ENCODE measurements around the gene SIGLEC14.

Gene SIGLEC14

DNA sequence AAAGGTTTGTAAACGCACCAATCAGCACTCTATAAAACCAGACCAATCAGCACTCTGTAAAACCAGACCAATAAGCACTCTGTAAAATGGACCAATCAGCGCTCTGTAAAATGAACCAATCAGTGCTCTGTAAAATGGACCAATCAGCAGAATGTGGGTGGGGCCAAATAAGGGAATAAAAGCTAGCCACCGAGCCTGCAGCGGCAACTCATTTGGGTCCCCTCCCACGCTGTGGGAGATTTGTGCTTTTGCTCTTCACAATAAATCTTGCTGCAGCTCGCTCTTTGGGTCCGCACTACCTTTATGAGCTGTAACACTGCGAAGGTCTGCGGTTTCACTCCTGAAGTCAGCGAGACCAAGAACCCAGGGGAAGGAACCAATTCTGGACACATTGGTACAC, 47.5 kb downstream of the SIGLEC14 start:
- TF ChIP-seq POLR2AphosphoS5 (IDR thresholded peaks at IDR 0.05; ENCODE audit: borderline replicate concordance, low read depth, low read length) (no peak), EZH2 (IDR thresholded peaks at IDR 0.05) (no peak), FOXP2 (optimal IDR thresholded peaks at IDR 0.05; ENCODE audit: control extremely low read depth, extremely low read length, insufficient read depth) (no peak)

DNA sequence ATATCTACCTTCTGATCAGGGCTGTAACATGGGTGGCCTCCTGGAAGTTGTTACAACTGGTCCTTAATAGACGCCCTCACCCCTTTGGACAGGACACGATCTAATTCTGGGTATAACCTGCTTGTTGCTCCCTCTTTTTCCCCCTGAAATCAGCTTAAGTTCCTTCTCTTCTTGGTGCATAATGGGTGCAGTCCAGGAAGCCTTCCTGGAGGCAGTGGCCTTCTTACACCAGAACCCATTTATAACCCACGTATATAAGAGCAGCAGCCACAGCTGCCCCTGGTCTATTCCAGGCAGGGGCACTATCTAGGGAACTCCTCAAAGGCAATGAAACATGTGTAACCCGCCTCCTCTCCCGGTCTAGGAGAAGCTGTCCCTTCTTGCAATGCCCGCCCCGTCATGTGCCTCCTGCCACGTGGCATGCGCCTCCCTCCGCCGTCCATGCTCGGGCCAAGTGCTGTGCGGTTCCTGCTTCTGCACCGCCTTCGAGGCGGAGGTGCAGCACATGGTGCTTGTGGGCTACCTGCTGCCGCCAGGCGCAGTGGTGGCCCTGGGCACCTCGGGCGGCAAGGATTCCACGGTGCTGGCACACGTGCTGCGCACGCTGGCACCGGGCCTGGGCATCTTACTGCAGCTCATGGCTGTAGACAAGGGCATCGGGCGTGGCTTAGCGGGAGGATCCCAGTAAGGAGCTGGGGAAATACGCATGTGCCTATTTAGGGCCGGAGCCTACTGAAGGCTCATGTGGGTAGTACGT, 48.3 kb downstream of the SIGLEC14 start:
- no peak overlapping the region for H3K4me3 ChIP-seq
- TF ChIP-seq FOXP2 (optimal IDR thresholded peaks at IDR 0.05; ENCODE audit: control extremely low read depth, extremely low read length, insufficient read depth) (no peak), EZH2 (IDR thresholded peaks at IDR 0.05) (no peak), POLR2AphosphoS5 (IDR thresholded peaks at IDR 0.05; ENCODE audit: borderline replicate concordance, low read depth, low read length) (no peak)
- no peak overlapping the region for H3K27ac ChIP-seq
- DNase-seq (ENCODE audit: low read depth, low spot score), result no peak
- no peaks in the 10 kb centered on the region for H3K9me3 ChIP-seq (ENCODE audit: low read depth, low read length)
- no peaks in the 10 kb centered on the region for H3K36me3 ChIP-seq (ENCODE audit: insufficient read depth, low read length)
- no peak overlapping the region for H3K9ac ChIP-seq (ENCODE audit: insufficient read length)

More for the DNA sequence above, 47.5 kb downstream of the SIGLEC14 start:
- Histone ChIP-seq H3K9ac (ENCODE audit: insufficient read length) (no peak overlapping the region), H3K9me3 (ENCODE audit: low read depth, low read length) (no peaks in the 10 kb centered on the region), H3K36me3 (ENCODE audit: insufficient read depth, low read length) (no peaks in the 10 kb centered on the region), H3K4me3 (no peak overlapping the region), H3K27ac (no peak overlapping the region)
- DNase-seq (ENCODE audit: low read depth, low spot score), result no peak

DNA sequence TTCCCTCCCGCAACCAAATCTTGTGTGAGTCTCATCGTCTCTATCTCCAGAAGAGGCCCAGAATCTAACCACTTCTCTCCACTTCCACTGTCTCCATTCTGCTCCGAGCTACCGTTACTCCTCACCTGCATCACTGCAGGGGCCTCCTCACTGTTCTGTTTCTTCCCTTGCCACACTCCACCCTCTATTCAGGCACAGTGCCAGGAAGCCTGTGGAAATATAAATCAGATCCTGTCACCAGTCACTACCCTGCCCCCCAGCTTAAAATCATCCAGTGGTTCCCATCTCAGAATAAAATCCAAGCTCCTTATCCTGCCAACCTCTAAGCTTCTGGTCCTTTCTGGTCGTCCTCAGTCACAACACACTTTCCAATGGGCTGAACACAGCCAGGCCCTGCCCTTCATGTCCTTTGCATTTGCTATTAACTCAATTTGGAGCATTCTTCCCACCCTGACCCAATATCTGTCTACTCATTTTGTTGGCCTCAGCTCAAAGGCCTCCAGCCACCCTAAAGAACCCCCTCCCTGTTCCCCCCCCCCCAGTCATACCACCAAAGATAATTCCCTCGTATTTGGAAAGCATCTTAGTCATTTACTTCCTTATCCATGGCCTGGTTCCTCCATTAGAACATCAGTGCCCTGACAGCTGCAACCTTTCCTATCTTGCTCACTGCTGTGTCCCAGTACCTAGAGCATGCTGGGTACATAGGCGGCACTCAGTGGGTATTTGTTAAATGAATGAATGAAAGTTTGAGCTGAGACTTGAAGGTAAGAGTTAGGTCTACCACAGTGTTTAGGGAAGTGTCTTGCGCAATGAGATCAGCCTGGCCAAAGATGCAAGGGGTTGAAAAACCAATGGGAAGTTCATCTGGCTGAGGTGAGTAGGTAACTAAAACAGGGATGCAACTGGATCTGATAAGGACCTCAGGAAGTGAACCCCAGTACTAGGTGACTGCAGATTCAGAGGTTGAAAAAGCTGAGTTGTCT, 51.1 kb downstream of the SIGLEC14 start:
- Histone ChIP-seq H3K9me3 (ENCODE audit: low read depth, low read length) (no peaks in the 10 kb centered on the region), H3K36me3 (ENCODE audit: insufficient read depth, low read length) (no peaks in the 10 kb centered on the region), H3K4me3 (peak overlapping the region; percentile 92), H3K27ac (no peak overlapping the region), H3K9ac (ENCODE audit: insufficient read length) (no peak overlapping the region)
- TF ChIP-seq POLR2AphosphoS5 (IDR thresholded peaks at IDR 0.05; ENCODE audit: borderline replicate concordance, low read depth, low read length) (no peak), FOXP2 (optimal IDR thresholded peaks at IDR 0.05; ENCODE audit: control extremely low read depth, extremely low read length, insufficient read depth) (no peak), EZH2 (IDR thresholded peaks at IDR 0.05) (no peak)
- no peak for DNase-seq (ENCODE audit: low read depth, low spot score)

DNA sequence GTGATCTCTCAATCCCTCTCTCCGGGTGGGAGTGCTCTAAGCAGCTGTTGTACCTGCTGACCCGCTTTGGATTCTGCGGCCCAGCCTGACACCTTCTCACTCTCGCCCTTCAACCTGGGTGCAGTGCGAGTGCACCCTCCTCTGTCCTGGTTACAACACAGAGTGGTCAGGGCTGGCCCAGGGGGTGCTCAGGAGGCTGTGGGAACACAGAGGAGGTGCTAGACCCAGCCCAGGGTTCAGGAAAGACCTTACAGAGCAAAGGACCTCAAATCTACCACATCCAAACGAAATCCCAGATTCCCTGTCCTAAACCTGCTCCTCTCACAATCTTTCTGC, 51.9 kb downstream of the SIGLEC14 start:
- H3K9me3 ChIP-seq (ENCODE audit: low read depth, low read length), result no peaks in the 10 kb centered on the region
- peak overlapping the region; percentile 92 for H3K4me3 ChIP-seq
- no peaks in the 10 kb centered on the region for H3K36me3 ChIP-seq (ENCODE audit: insufficient read depth, low read length)
- no peak overlapping the region for H3K27ac ChIP-seq
- DNase-seq (ENCODE audit: low read depth, low spot score), result no peak
- peak overlapping the region; percentile 17 for H3K9ac ChIP-seq (ENCODE audit: insufficient read length)
- TF ChIP-seq EZH2 (IDR thresholded peaks at IDR 0.05) (no peak), FOXP2 (optimal IDR thresholded peaks at IDR 0.05; ENCODE audit: control extremely low read depth, extremely low read length, insufficient read depth) (no peak), POLR2AphosphoS5 (IDR thresholded peaks at IDR 0.05; ENCODE audit: borderline replicate concordance, low read depth, low read length) (no peak)

DNA sequence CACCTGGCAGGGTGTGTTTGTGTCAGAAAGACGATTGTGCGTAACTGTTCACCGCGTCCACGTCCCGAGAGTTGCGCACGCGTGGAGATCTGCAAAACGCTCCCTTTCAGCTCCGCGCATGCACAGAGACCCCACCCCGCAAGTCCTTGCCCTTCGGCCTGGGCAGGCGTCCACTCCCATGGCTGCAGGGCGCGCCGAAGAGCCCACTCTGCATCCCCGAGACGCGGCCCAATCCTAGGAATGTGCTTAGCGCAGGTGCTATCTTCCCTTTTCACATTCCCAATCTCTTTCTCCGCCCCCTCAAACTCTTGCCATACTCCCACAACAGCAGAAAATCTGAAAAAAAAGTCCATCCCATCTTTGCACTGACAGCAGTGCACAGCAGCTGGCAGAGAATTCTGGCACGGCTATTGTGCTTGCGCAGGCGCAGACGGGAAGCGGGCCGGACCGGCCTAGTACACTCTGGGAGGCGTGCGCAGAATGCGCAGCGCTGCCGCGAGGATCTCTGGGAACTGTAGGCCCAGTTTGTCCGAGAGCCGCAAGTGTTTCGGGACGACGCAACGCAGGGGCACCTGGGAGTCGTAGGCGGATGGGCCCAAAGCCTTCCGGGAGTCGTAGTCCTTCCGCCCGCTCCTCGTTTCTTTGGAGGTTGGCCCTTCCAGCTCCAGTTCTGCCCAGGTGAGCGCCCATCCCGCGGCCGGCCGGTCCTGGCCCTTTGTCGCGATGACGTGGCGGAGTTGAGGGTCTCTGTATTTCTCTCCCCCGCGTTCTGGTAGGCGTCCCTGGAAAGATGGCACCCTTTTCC, 52.5 kb downstream of the SIGLEC14 start:
- Histone ChIP-seq H3K4me3 (peak overlapping the region; percentile 92), H3K27ac (no peak overlapping the region), H3K36me3 (ENCODE audit: insufficient read depth, low read length) (no peaks in the 10 kb centered on the region), H3K9me3 (ENCODE audit: low read depth, low read length) (no peaks in the 10 kb centered on the region), H3K9ac (ENCODE audit: insufficient read length) (peak overlapping the region; percentile 47)
- DNase-seq (ENCODE audit: low read depth, low spot score), result peak; percentile 80
- TF ChIP-seq POLR2AphosphoS5 (IDR thresholded peaks at IDR 0.05; ENCODE audit: borderline replicate concordance, low read depth, low read length), result peak; percentile 79
- no peak for TF ChIP-seq FOXP2 (optimal IDR thresholded peaks at IDR 0.05; ENCODE audit: control extremely low read depth, extremely low read length, insufficient read depth)
- no peak for TF ChIP-seq EZH2 (IDR thresholded peaks at IDR 0.05)

DNA sequence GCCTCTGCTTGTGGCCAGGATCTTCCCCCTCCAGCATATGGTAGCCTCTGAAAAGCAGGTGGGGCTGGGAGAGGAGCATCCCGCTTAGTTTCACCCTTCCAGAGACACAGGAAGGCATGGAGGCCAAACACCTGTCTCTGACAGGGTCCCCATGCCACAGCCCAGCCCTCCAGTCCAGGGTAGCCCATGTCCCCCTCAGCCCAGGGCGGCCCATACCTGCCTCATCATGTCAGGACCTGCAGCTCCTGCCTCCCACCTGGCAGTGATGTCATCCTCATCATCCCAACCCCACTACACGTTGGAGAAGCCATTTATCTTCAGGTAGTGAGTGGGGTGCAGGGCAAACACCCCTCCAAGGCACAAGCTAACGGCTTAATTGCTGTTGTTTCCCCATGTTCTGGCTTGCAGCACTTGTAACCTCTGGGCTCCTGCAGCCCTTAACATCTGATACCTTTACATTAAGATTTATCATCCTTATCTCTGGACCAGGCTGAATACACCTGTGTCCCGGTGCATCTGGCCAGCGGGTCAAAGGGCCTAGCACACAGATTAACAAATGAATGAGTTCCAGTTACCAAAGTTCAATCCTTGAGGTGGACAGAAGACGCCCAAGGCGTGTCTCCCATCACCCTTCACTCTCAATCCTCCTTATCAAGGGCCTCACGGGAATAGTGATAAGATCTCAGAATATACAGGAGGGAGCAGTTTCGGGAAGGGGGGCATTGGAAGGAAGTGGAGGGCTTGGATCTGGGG, 53.3 kb downstream of the SIGLEC14 start:
- H3K9me3 ChIP-seq (ENCODE audit: low read depth, low read length), result peaks cover 2% of the 10 kb centered on the region; the same call in 1 of the 2 replicates
- H3K27ac ChIP-seq, result no peak overlapping the region
- H3K36me3 ChIP-seq (ENCODE audit: insufficient read depth, low read length), result no peaks in the 10 kb centered on the region; the same call in 1 of the 2 replicates
- no peak for DNase-seq (ENCODE audit: low read depth, low spot score)
- TF ChIP-seq FOXP2 (optimal IDR thresholded peaks at IDR 0.05; ENCODE audit: control extremely low read depth, extremely low read length, insufficient read depth) (no peak), EZH2 (IDR thresholded peaks at IDR 0.05) (no peak), POLR2AphosphoS5 (IDR thresholded peaks at IDR 0.05; ENCODE audit: borderline replicate concordance, low read depth, low read length) (no peak)
- H3K9ac ChIP-seq (ENCODE audit: insufficient read length), result peak overlapping the region; percentile 47
- peak overlapping the region; percentile 92 for H3K4me3 ChIP-seq

Measured in SK-N-MC (cell line).